Spleen (tissue), 11 donors: ENCODE measurements around the gene EGFL8. TPM values are rescaled to one million over a fixed set of nuclear protein-coding genes. Genes with fewer than 3 reads are reported as not detected.

Source experiments
- DNase-seq: peaks from one replicate; pipeline ENCODE4 v3.0.0-alpha.2; 2020
- H3K27ac ChIP-seq, 8 donors: fragments of 200-600 bp; sonication (generic) in 7 of 8; 1 replicate in 4 of 8; 2 replicates in 4 of 8; pipeline versions ENCODE4 v1.5.0 to v1.8.0; 2016 to 2021; ENCODE audit warnings: inconsistent platforms in 4 of 8, mild to moderate bottlenecking in 4 of 8, moderate library complexity in 1 of 8
- H3K27me3 ChIP-seq, 7 donors: fragments of 200-600 bp; sonication (generic) in 6 of 7; replicated peaks in 1 of 7; 1 replicate in 4 of 7; 2 replicates in 3 of 7; pipeline versions ENCODE4 v1.5.0 to v1.8.0; 2016 to 2021; ENCODE audit warnings: inconsistent platforms in 3 of 7, mild to moderate bottlenecking in 1 of 7
- H3K36me3 ChIP-seq, 6 donors: fragments of 200-600 bp; sonication (generic) in 5 of 6; 1 replicate in 4 of 6; 2 replicates in 2 of 6; pipeline versions ENCODE4 v1.5.0 to v1.8.0; 2016 to 2021; ENCODE audit warnings: inconsistent platforms in 2 of 6
- H3K4me1 ChIP-seq, 6 donors: fragments of 200-600 bp; sonication (generic) in 5 of 6; 1 replicate in 3 of 6; 2 replicates in 3 of 6; pipeline versions ENCODE4 v1.5.0 to v1.8.0; 2016 to 2021; ENCODE audit warnings: inconsistent platforms in 3 of 6
- H3K4me3 ChIP-seq, 8 donors: fragments of 200-600 bp; sonication (generic) in 7 of 8; 1 replicate in 4 of 8; 2 replicates in 4 of 8; pipeline versions ENCODE4 v1.5.0 to v1.8.0; 2016 to 2021; ENCODE audit warnings: inconsistent platforms in 4 of 8, mild to moderate bottlenecking in 4 of 8, moderate library complexity in 2 of 8
- H3K9me3 ChIP-seq, 8 donors: fragments of 200-600 bp; sonication (generic) in 7 of 8; 1 replicate in 4 of 8; 2 replicates in 4 of 8; pipeline versions ENCODE4 v1.5.0 to v1.8.0; 2016 to 2021; ENCODE audit warnings: inconsistent platforms in 4 of 8
- CTCF ChIP-seq, 11 experiments: fragments of 200-600 bp in 7 of 11; fragments of 450-650 bp in 4 of 11; sonication (generic) in 4 of 11; IDR thresholded peaks in 8 of 11; conservative IDR thresholded peaks in 3 of 11; 1 replicate in 7 of 11; 2 replicates in 4 of 11; pipeline versions ENCODE4 v1.4.0 to v1.8.0; 2016 to 2021; ENCODE audit warnings: antibody characterized with exemption in 11 of 11, inconsistent platforms in 4 of 11, mild to moderate bottlenecking in 1 of 11
- POLR2A ChIP-seq, 3 donors: fragments of 450-650 bp; IDR thresholded peaks; one replicate each; pipeline ENCODE4 v1.5.1; 2017; ENCODE audit warnings: antibody characterized with exemption in 3 of 3, mild to moderate bottlenecking in 1 of 3
- POLR2AphosphoS5 ChIP-seq, 3 donors: sonication (generic); formaldehyde crosslinking; IDR thresholded peaks; one replicate each; pipeline ENCODE4 v1.5.1; 2017; ENCODE audit warnings: antibody characterized with exemption in 3 of 3
- WGBS, 5 donors: extraction: QIAGEN DNeasy Blood & Tissue Kit in 3 of 5; methylation state at CpG; one replicate each; pipeline versions ENCODE4 v1.1.5 to v1.1.7; 2013 to 2018; 5-methylcytosine and 5-hydroxymethylcytosine counted together
- intact Hi-C: fragments of 100-400 bp; cut with DNase I; formaldehyde crosslinking; loops from one replicate; pipeline ENCODE4 v1.15.0; 2023; ENCODE audit warnings: low total_unique reads
- microRNA-seq, 3 donors: library from miRNA; unstranded; fragments of <30 nt; microRNA quantifications; one replicate each; pipeline versions ENCODE4 to v1.1.0, GENCODE V29; 2019 to 2020
- polyA plus RNA-seq, 3 donors: library from polyadenylated mRNA; stranded (reverse); fragments of 200-250 nt; gene quantifications; one replicate each; pipeline ENCODE4 v1.2.1, GENCODE V29; 2013
- small RNA-seq, 4 donors: library from RNA; depleted of rRNA; stranded (forward); fragments of <200 nt; gene quantifications; one replicate each; pipeline ENCODE3, GENCODE V24; 2016
- total RNA-seq, 7 donors: library from RNA; depleted of rRNA in 3 of 7; stranded (reverse); fragments of >200 nt in 3 of 7; fragmentation: NEBNext Ultra II Directional in 4 of 7; extraction: Animal tissue kit (Norgen Biotek cat#: 25700) in 4 of 7; gene quantifications; one replicate each; pipeline versions ENCODE4 v1.1.0 to v1.2.1, GENCODE V29; 2016 to 2021
- donor health status: healthy with polysubstance abuse.
- donor health status: DM: no; HTN: no; CAD: no; lungs with moderate emphysema.
- donor health status: DM: no; HTN: no; CAD: no.
- donor health status: Bipolar disorder and iron deficiency.
- donor health status: healthy.
- donor health status: DM: no; HTN: no; CAD: no.
- donor health status: DM: yes; HTN: yes; CAD: no.

EGFL8 gene
- total and polyA plus RNA-seq, 10 donors = 4.4 to 32.8 (median 11.9) TPM

- H3K4me1 ChIP-seq = no peaks in the 10 kb centered on the region
- H3K36me3 ChIP-seq = no peaks in the 10 kb centered on the region
- WGBS, 5 donors = 85 to 96% (median 90%) methylated on average over 10 of the region's 10 CpGs
- TF ChIP-seq POLR2A (IDR thresholded peaks at IDR 0.05) (no peak), POLR2AphosphoS5 (IDR thresholded peaks at IDR 0.05) (no peak), CTCF (IDR thresholded peaks at IDR 0.05 in 8 of 11, conservative IDR thresholded peaks at IDR 0.05 in 3 of 11) (no peak)
- no peak overlapping the region for H3K4me3 ChIP-seq
- no peaks in the 10 kb centered on the region for H3K9me3 ChIP-seq
- H3K27me3 ChIP-seq = no peaks in the 10 kb centered on the region
- intact Hi-C loops = no loop called here
- H3K27ac ChIP-seq = no peak overlapping the region
- DNase-seq = no peak
Observed at GRCh38 chr6:32216285-32216684, 51.9 kb downstream of the EGFL8 start.

GRCh38 chr6:32216998-32217397 is 52.6 kb downstream of the EGFL8 start:
- no peaks in the 10 kb centered on the region for H3K9me3 ChIP-seq
- intact Hi-C loops = no loop called here
- DNase-seq = no peak
- WGBS, 5 donors = 78 to 89% (median 85%) methylated on average over 8 to 11 of the region's 11 CpGs
- peaks cover 0 to 4% (median 1%) of the 10 kb centered on the region in 6 donors for H3K4me1 ChIP-seq
- no peak overlapping the region for H3K4me3 ChIP-seq
- no peaks in the 10 kb centered on the region for H3K27me3 ChIP-seq
- H3K27ac ChIP-seq = no peak overlapping the region
- H3K36me3 ChIP-seq = no peaks in the 10 kb centered on the region
- TF ChIP-seq CTCF (IDR thresholded peaks at IDR 0.05 in 8 of 11, conservative IDR thresholded peaks at IDR 0.05 in 3 of 11) = no peak
- TF ChIP-seq POLR2A (IDR thresholded peaks at IDR 0.05) = no peak
- TF ChIP-seq POLR2AphosphoS5 (IDR thresholded peaks at IDR 0.05) = no peak

Small RNA genes lying within 50 kb of the gene (microRNA-seq; reads per million reads assigned to microRNA genes)
- gene MIR6721 (1.4 to 2.5 (median 1.8) reads per million in 3 donors), gene MIR6833 (0 to 0.36 (median 0.35) reads per million in 3 donors)

Small RNA genes lying within 50 kb of the gene (small RNA-seq; reads per million reads assigned to genes)
- gene AL662884.1 (0 reads per million in 4 donors), gene MIR6833 (0 reads per million in 4 donors)

Other genes starting within 250 kb of the EGFL8 start
- 100 to 1,000 TPM in 2 of 7 donors, 10 to 100 TPM in 5; 62.5 to 173 (median 83.2) TPM for gene C2, start 236.9 kb upstream of the EGFL8 start, total RNA-seq
- 10 to 100 TPM; 17.2 to 28.4 (median 25.4) TPM for gene C2, start 236.9 kb upstream of the EGFL8 start, polyA plus RNA-seq
- 10 to 100 TPM in 6 of 7 donors, 1 to 10 TPM in 1; 5.4 to 35.8 (median 20.1) TPM for gene CFB, start 218.5 kb upstream of the EGFL8 start, total RNA-seq
- gene CFB, start 218.5 kb upstream of the EGFL8 start, polyA plus RNA-seq = 10 to 100 TPM; 24.1 to 31.2 (median 24.3) TPM
- gene NELFE, start 205.6 kb upstream of the EGFL8 start, total RNA-seq = 10 to 100 TPM; 37.4 to 50.7 (median 44.8) TPM
- gene NELFE, start 205.6 kb upstream of the EGFL8 start, polyA plus RNA-seq = 10 to 100 TPM; 35.0 to 47.1 (median 45.3) TPM
- 100 to 1,000 TPM in 1 of 7 donors, 10 to 100 TPM in 6; 52.1 to 102 (median 75.7) TPM for gene SKIC2, start 205.4 kb upstream of the EGFL8 start, total RNA-seq
- 100 to 1,000 TPM in 2 of 3 donors, 10 to 100 TPM in 1; 61.8 to 107 (median 102) TPM for gene SKIC2, start 205.4 kb upstream of the EGFL8 start, polyA plus RNA-seq
- 10 to 100 TPM; 21.0 to 34.3 (median 26.2) TPM for gene DXO, start 192.5 kb upstream of the EGFL8 start, total RNA-seq
- gene DXO, start 192.5 kb upstream of the EGFL8 start, polyA plus RNA-seq = 10 to 100 TPM; 19.1 to 28.1 (median 26.3) TPM
- 100 to 1,000 TPM; 101 to 332 (median 166) TPM for gene C4A, start 182.5 kb upstream of the EGFL8 start, total RNA-seq
- 10 to 100 TPM; 50.1 to 58.3 (median 53.5) TPM for gene C4A, start 182.5 kb upstream of the EGFL8 start, polyA plus RNA-seq
- 100 to 1,000 TPM in 5 of 7 donors, 10 to 100 TPM in 2; 88.6 to 308 (median 165) TPM for gene C4B, start 149.8 kb upstream of the EGFL8 start, total RNA-seq
- 10 to 100 TPM; 57.8 to 66.9 (median 63.1) TPM for gene C4B, start 149.8 kb upstream of the EGFL8 start, polyA plus RNA-seq
- gene CYP21A2, start 126.2 kb upstream of the EGFL8 start, total RNA-seq = 10 to 100 TPM in 2 of 7 donors, 1 to 10 TPM in 5; 4.9 to 14.3 (median 7.1) TPM
- 1 to 10 TPM in 2 of 3 donors, under 1 TPM in 1; 0.97 to 2.4 (median 2.2) TPM for gene CYP21A2, start 126.2 kb upstream of the EGFL8 start, polyA plus RNA-seq
- 100 to 1,000 TPM in 2 of 7 donors, 10 to 100 TPM in 5; 37.6 to 117 (median 72.7) TPM for gene TNXB, start 55.3 kb upstream of the EGFL8 start, total RNA-seq
- 10 to 100 TPM; 13.7 to 39.3 (median 32.5) TPM for gene TNXB, start 55.3 kb upstream of the EGFL8 start, polyA plus RNA-seq
- 100 to 1,000 TPM in 4 of 7 donors, 10 to 100 TPM in 3; 79.1 to 126 (median 101) TPM for gene ATF6B, start 36.3 kb upstream of the EGFL8 start, total RNA-seq
- gene ATF6B, start 36.3 kb upstream of the EGFL8 start, polyA plus RNA-seq = 10 to 100 TPM; 45.3 to 72.7 (median 46.2) TPM
- 1 to 10 TPM; 2.9 to 5.8 (median 4.3) TPM for gene FKBPL, start 34.3 kb upstream of the EGFL8 start, total RNA-seq
- 1 to 10 TPM; 4.7 to 6.1 (median 6.0) TPM for gene FKBPL, start 34.3 kb upstream of the EGFL8 start, polyA plus RNA-seq
- gene PRRT1, start 12.7 kb upstream of the EGFL8 start, total RNA-seq = 1 to 10 TPM in 2 of 7 donors, under 1 TPM in 5; 0.28 to 1.7 (median 0.85) TPM
- gene PRRT1, start 12.7 kb upstream of the EGFL8 start, polyA plus RNA-seq = 1 to 10 TPM; 1.1 to 2.3 (median 1.9) TPM
- 10 to 100 TPM; 12.7 to 26.7 (median 19.2) TPM for gene PPT2, start 10.5 kb upstream of the EGFL8 start, total RNA-seq
- gene PPT2, start 10.5 kb upstream of the EGFL8 start, polyA plus RNA-seq = 1 to 10 TPM; 2.3 to 7.6 (median 3.7) TPM
- gene AGPAT1, start 11.5 kb downstream of the EGFL8 start, total RNA-seq = 10 to 100 TPM; 27.9 to 39.7 (median 35.6) TPM
- 10 to 100 TPM; 13.6 to 23.3 (median 18.4) TPM for gene AGPAT1, start 11.5 kb downstream of the EGFL8 start, polyA plus RNA-seq
- gene RNF5, start 13.8 kb downstream of the EGFL8 start, total RNA-seq = 10 to 100 TPM; 36.0 to 70.3 (median 46.0) TPM
- gene RNF5, start 13.8 kb downstream of the EGFL8 start, polyA plus RNA-seq = 10 to 100 TPM; 52.2 to 77.8 (median 69.9) TPM
- 10 to 100 TPM in 6 of 7 donors, 1 to 10 TPM in 1; 7.4 to 32.9 (median 21.3) TPM for gene AGER, start 19.7 kb downstream of the EGFL8 start, total RNA-seq
- 10 to 100 TPM; 24.1 to 50.9 (median 38.0) TPM for gene AGER, start 19.7 kb downstream of the EGFL8 start, polyA plus RNA-seq
- 100 to 1,000 TPM in 4 of 7 donors, 10 to 100 TPM in 3; 77.6 to 160 (median 130) TPM for gene PBX2, start 25.6 kb downstream of the EGFL8 start, total RNA-seq
- 10 to 100 TPM; 29.6 to 85.2 (median 41.2) TPM for gene PBX2, start 25.6 kb downstream of the EGFL8 start, polyA plus RNA-seq
- 100 to 1,000 TPM; 140 to 215 (median 187) TPM for gene GPSM3, start 28.0 kb downstream of the EGFL8 start, total RNA-seq
- gene GPSM3, start 28.0 kb downstream of the EGFL8 start, polyA plus RNA-seq = 100 to 1,000 TPM; 202 to 263 (median 233) TPM
- 10 to 100 TPM; 13.5 to 23.6 (median 18.1) TPM for gene NOTCH4, start 59.5 kb downstream of the EGFL8 start, total RNA-seq
- gene NOTCH4, start 59.5 kb downstream of the EGFL8 start, polyA plus RNA-seq = 10 to 100 TPM; 20.3 to 38.0 (median 26.4) TPM
- not detected for gene TSBP1, start 207.3 kb downstream of the EGFL8 start, total RNA-seq
- gene TSBP1, start 207.3 kb downstream of the EGFL8 start, polyA plus RNA-seq = not detected
- not detected for gene BTNL2, start 242.6 kb downstream of the EGFL8 start, total RNA-seq
- not detected for gene BTNL2, start 242.6 kb downstream of the EGFL8 start, polyA plus RNA-seq